Neutrophil (primary cell): ENCODE data around the gene PKM.

Experiments used
- H3K27ac ChIP-seq: fragments of 200-600 bp; sonication (generic); 2 replicates; pipeline ENCODE4 v1.5.1; 2016; ENCODE audit warnings: mild to moderate bottlenecking, moderate library complexity
- H3K27me3 ChIP-seq: fragments of 200-600 bp; sonication (generic); 2 replicates; pipeline ENCODE4 v1.6.0; 2016; ENCODE audit warnings: mild to moderate bottlenecking
- H3K36me3 ChIP-seq: fragments of 200-600 bp; sonication (generic); 2 replicates; pipeline ENCODE4 v1.5.1; 2017
- H3K4me1 ChIP-seq, 2 experiments: fragments of 200-600 bp in 1 of 2; sonication (generic) in 1 of 2; 1 replicate in 1 of 2; 2 replicates in 1 of 2; pipeline versions ENCODE4 v1.5.1 to v1.6.1; 2013 to 2016; ENCODE audit warnings: low read depth in 1 of 2, low read length in 1 of 2, mild to moderate bottlenecking in 1 of 2, moderate library complexity in 1 of 2; ENCODE audit not compliant: control insufficient read depth in 1 of 2, insufficient read depth in 1 of 2
- H3K4me3 ChIP-seq, 2 experiments: fragments of 200-600 bp in 1 of 2; sonication (generic) in 1 of 2; 1 replicate in 1 of 2; 2 replicates in 1 of 2; pipeline ENCODE4 v1.5.1; 2013 to 2016; ENCODE audit warnings: low read depth in 1 of 2, low read length in 1 of 2, mild to moderate bottlenecking in 1 of 2, moderate library complexity in 1 of 2
- H3K9me3 ChIP-seq: fragments of 200-600 bp; sonication (generic); 2 replicates; pipeline ENCODE4 v1.5.1; 2016
- TF ChIP-seq, protein P1 (sequence below): fragments of 200-600 bp; sonication (generic); IDR thresholded peaks from 2 replicates; pipeline ENCODE4 v1.5.1; 2016; ENCODE audit warnings: antibody characterized with exemption

PKM gene

DNA sequence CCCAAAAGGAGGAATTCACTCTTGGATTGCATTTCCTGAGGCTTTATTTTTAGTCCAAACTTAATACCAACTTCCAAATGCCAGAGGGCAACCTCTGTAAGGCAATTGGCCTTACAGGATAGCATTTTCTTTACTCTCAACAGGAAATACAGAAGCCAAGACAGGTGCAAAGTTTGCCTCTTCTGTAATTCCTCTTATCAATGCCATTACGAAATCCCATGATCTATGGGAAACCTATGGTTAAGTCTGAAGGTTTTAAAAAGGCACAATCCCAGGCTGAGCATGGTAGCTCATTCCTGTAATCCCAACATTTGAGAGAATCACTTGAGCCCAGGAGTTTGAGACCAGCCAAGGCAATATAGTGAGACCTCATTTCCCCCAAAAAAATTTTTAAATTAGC is 14.9 kb downstream of the PKM start:
- Histone ChIP-seq H3K27me3 (no peaks in the 10 kb centered on the region), H3K36me3 (peaks cover 87% of the 10 kb centered on the region), H3K27ac (peak overlapping the region; percentile 51), H3K4me3 (no peak overlapping the region), H3K4me1 (peaks cover 13 to 14% of the 10 kb centered on the region in 2 experiments), H3K9me3 (no peaks in the 10 kb centered on the region)
- TF ChIP-seq, protein P1, sequence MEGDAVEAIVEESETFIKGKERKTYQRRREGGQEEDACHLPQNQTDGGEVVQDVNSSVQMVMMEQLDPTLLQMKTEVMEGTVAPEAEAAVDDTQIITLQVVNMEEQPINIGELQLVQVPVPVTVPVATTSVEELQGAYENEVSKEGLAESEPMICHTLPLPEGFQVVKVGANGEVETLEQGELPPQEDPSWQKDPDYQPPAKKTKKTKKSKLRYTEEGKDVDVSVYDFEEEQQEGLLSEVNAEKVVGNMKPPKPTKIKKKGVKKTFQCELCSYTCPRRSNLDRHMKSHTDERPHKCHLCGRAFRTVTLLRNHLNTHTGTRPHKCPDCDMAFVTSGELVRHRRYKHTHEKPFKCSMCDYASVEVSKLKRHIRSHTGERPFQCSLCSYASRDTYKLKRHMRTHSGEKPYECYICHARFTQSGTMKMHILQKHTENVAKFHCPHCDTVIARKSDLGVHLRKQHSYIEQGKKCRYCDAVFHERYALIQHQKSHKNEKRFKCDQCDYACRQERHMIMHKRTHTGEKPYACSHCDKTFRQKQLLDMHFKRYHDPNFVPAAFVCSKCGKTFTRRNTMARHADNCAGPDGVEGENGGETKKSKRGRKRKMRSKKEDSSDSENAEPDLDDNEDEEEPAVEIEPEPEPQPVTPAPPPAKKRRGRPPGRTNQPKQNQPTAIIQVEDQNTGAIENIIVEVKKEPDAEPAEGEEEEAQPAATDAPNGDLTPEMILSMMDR, result no peak

DNA sequence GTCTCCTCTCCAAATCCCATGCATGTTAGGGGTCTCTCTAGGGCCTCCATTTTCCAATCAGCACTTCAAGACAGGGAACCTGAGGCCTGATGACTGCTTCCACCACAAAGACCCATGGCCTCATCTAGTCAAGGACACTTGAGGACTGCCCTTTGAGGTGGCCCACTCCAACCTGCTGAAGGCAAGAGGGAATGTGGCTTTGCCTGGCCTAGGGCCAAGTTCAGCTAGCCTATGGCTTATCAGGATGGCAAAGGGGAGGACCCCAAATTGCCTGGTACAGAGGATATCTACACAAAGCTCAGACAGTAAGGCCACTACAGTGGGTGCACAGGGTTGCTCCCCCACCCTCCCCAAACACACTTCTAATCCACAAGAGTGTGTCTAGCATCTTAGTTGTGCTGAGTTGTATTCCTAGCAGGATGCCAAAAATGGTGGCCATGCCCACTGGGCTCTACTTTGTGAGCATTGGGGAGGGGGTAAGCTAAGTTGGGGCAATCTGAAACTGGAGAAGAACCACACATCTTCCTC is 23.4 kb downstream of the PKM start:
- Histone ChIP-seq H3K4me3 (no peak overlapping the region), H3K27ac (peak overlapping the region; percentile 15), H3K9me3 (no peaks in the 10 kb centered on the region), H3K27me3 (no peaks in the 10 kb centered on the region), H3K4me1 (no peaks in the 10 kb centered on the region), H3K36me3 (peaks cover 99% of the 10 kb centered on the region)
- TF ChIP-seq, protein P1, result no peak

DNA sequence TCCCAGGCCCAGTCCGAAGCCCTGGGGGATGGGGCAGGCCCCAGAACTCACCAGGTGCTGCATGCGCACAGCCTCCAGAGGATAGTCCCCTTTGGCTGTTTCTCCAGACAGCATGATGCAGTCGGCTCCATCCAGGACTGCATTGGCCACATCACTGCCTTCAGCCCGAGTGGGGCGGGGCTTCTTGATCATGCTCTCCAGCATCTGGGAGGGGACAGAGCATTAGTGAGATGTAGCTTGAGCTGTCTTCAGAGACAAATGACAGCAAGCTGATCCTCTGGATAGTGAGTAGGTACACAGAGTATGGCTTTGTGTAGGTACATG is 24.4 kb downstream of the PKM start:
- no peaks in the 10 kb centered on the region for H3K9me3 ChIP-seq
- H3K27me3 ChIP-seq, result no peaks in the 10 kb centered on the region
- H3K4me3 ChIP-seq, result no peak overlapping the region
- H3K36me3 ChIP-seq, result peaks cover 99% of the 10 kb centered on the region
- H3K4me1 ChIP-seq, result no peaks in the 10 kb centered on the region
- no peak overlapping the region for H3K27ac ChIP-seq
- TF ChIP-seq, protein P1, result no peak

DNA sequence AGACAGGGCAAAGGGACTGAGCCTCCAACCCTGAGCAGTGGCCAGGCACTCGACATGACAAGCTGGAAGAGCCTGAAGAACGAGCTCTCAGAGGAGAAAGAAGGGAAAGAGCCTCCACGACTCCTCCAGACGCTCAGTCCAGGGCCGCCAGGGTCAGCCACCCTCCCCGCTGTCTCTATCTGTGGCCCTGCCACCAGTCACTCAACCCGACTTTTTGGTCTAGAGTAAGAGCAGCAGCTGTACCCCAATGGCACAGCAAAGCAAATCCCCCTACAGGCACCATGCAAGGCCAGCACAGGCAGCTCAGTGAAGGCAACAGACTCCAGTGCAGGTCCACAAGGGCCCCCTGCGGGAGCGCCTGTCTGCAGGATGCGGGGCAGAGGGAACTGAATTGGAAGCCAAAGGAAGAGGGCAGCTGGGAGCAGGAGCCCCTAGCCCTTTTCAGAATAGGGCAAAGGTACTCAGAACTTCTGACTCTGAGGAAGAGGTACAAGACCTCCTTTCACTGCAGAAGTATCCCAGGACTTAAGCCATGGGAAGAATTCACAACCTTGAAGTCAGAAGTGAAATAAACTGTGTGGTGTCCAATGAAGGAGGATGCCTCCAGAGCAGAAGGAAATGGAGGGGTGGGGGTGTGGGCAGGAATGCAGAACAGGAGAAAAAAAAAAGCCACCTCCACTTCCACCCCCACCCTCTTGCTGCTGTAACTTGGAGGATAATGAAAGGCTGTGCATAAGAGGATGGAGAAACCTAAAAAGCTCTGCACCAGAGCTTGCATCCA is 24.9 kb downstream of the PKM start:
- TF ChIP-seq, protein P1, result no peak
- Histone ChIP-seq H3K27me3 (no peaks in the 10 kb centered on the region), H3K36me3 (peaks cover 99% of the 10 kb centered on the region), H3K4me1 (no peaks in the 10 kb centered on the region), H3K9me3 (no peaks in the 10 kb centered on the region), H3K4me3 (no peak overlapping the region), H3K27ac (peak overlapping the region; percentile 9)

DNA sequence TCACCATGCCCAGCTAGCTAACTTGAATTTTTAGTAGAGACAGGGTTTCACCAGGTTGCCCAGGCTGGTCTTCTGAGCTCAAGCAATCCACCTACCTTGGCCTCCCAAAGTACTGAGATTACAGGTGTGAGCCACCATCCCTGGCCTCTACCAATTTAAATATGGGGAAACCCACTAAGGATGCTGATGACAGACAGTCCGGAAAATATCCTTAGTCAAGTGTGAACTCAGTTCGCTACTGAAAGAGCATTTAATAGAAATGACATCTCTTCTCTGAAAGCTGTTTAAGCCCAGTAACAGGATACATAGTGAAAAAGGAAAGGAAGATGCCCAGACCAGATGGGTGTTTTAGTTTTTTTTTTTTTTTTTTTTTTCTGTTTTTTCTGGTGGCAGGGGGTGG is 25.7 kb downstream of the PKM start:
- TF ChIP-seq, protein P1, result no peak
- no peak overlapping the region for H3K27ac ChIP-seq
- peaks cover 99% of the 10 kb centered on the region for H3K36me3 ChIP-seq
- no peak overlapping the region for H3K4me3 ChIP-seq
- H3K4me1 ChIP-seq, result no peaks in the 10 kb centered on the region
- H3K9me3 ChIP-seq, result no peaks in the 10 kb centered on the region
- H3K27me3 ChIP-seq, result no peaks in the 10 kb centered on the region
